Fibroblast of villous mesenchyme (primary cell): Measurements from ENCODE around the gene TUBA4A. TPM values are rescaled to one million over a fixed set of nuclear protein-coding genes. Genes with fewer than 3 reads are reported as not detected.
"Not testable (repeated sequence)": the region's sequence is repeated elsewhere in the genome, so short reads cannot be mapped to it uniquely, and the experiment has no call there.

ENCODE experiments used
- DNase-seq: peaks from one replicate; pipeline ENCODE4 v3.0.0-alpha.2; 2010; ENCODE audit warnings: low read depth
- H3K4me3 ChIP-seq: 2 replicates; pipeline ENCODE4 v1.5.1; 2011; ENCODE audit warnings: low read depth, mild to moderate bottlenecking, low read length
- CTCF ChIP-seq: IDR thresholded peaks from 2 replicates; pipeline ENCODE4 v1.5.1; 2012; ENCODE audit warnings: low read depth, mild to moderate bottlenecking, low read length; ENCODE audit not compliant: insufficient read depth
- small RNA-seq: library from RNA; depleted of rRNA; stranded (forward); fragments of <200 nt; gene quantifications from one replicate; pipeline ENCODE3, GENCODE V24; 2012
- total RNA-seq: library from RNA; depleted of rRNA; stranded (reverse); fragments of >200 nt; gene quantifications from 2 replicates; pipeline ENCODE4 v1.2.3, GENCODE V29; 2012

Gene TUBA4A
- total RNA-seq, 1 donor = 27.6 TPM

GRCh38 chr2:219206328-219207133, 47.2 kb downstream of the TUBA4A start, which contains the start of gene ZFAND2B:
Gene ZFAND2B (plus strand): TSS chr2:219206782. CDS start chr2:219206988, 206 bp downstream.
- TF ChIP-seq CTCF = no peak
- DNase-seq = peak; percentile 93
- peak within 1 kb of the TSS; percentile 79 for H3K4me3 ChIP-seq

GRCh38 chr2:219205981-219206327, 47.8 kb downstream of the TUBA4A start:
- H3K4me3 ChIP-seq = peak overlapping the region; percentile 78
- no peak for TF ChIP-seq CTCF
- no peak for DNase-seq

GRCh38 chr2:219205165-219205538, 48.6 kb downstream of the TUBA4A start:
- H3K4me3 ChIP-seq = no peak overlapping the region
- DNase-seq = no peak
- no peak for TF ChIP-seq CTCF

GRCh38 chr2:219204425-219205164, 49.1 kb downstream of the TUBA4A start:
- no peak for TF ChIP-seq CTCF
- DNase-seq = no peak
- no peak overlapping the region for H3K4me3 ChIP-seq

- not testable (repeated sequence) for DNase-seq
Observed at GRCh38 chr2:219201331-219201730, 52.4 kb downstream of the TUBA4A start.

GRCh38 chr2:219200502-219201326, 53.0 kb downstream of the TUBA4A start:
- DNase-seq, H3K4me3 ChIP-seq: not testable (repeated sequence)

More at GRCh38 chr2:219201331-219201730, 52.4 kb downstream of the TUBA4A start:
- H3K4me3 ChIP-seq = not testable (repeated sequence)

Small RNA genes within 50 kb of the gene (small RNA-seq; reads per million reads assigned to genes)
- gene MIR153-1 = not detected

Other genes with a start within 250 kb of the TUBA4A start
- gene CFAP65, start 212.4 kb downstream of the TUBA4A start, total RNA-seq = not detected in 2 replicates
- gene IHH, start 193.0 kb downstream of the TUBA4A start, total RNA-seq = not detected in 2 replicates
- gene NHEJ1, start 93.1 kb downstream of the TUBA4A start, total RNA-seq = 21.9 and 24.2 TPM in 2 replicates
- 0.64 and 0.86 TPM in 2 replicates for gene SLC23A3, start 83.9 kb downstream of the TUBA4A start, total RNA-seq
- gene CNPPD1, start 77.0 kb downstream of the TUBA4A start, total RNA-seq = 17.7 and 19.6 TPM in 2 replicates
- gene RETREG2, start 75.6 kb downstream of the TUBA4A start, total RNA-seq = 57.4 and 62.5 TPM in 2 replicates
- 25.5 and 29.3 TPM in 2 replicates for gene ZFAND2B, start 47.1 kb downstream of the TUBA4A start, total RNA-seq
- 17.7 and 31.1 TPM in 2 replicates for gene ABCB6, start 35.0 kb downstream of the TUBA4A start, total RNA-seq
- gene ATG9A, start 24.3 kb downstream of the TUBA4A start, total RNA-seq = 36.7 and 38.4 TPM in 2 replicates
- gene ANKZF1, start 24.1 kb downstream of the TUBA4A start, total RNA-seq = 22.0 and 22.9 TPM in 2 replicates
- 11.0 and 15.5 TPM in 2 replicates for gene GLB1L, start 8.5 kb downstream of the TUBA4A start, total RNA-seq
- gene STK16, start 8.4 kb downstream of the TUBA4A start, total RNA-seq = 22.9 and 23.2 TPM in 2 replicates
- not detected in 2 replicates for gene TUBA4B, start 675 bp downstream of the TUBA4A start, total RNA-seq
- 29.6 and 33.7 TPM in 2 replicates for gene DNAJB2, start 25.4 kb upstream of the TUBA4A start, total RNA-seq
- gene PTPRN, start 55.5 kb upstream of the TUBA4A start, total RNA-seq = 0.86 and 0.97 TPM in 2 replicates
- not detected in 2 replicates for gene RESP18, start 78.8 kb upstream of the TUBA4A start, total RNA-seq
- 64.8 and 65.7 TPM in 2 replicates for gene DNPEP, start 134.0 kb upstream of the TUBA4A start, total RNA-seq
- 20.7 and 35.8 TPM in 2 replicates for gene DES, start 164.5 kb upstream of the TUBA4A start, total RNA-seq
- 46.7 and 48.8 TPM in 2 replicates for gene SPEG, start 180.9 kb upstream of the TUBA4A start, total RNA-seq
- gene GMPPA, start 245.0 kb upstream of the TUBA4A start, total RNA-seq = 60.9 and 65.1 TPM in 2 replicates